Measurements from ENCODE around the gene SLC38A10. TPM values are rescaled to one million over a fixed set of nuclear protein-coding genes. Genes with fewer than 3 reads are reported as not detected.

Gene SLC38A10
- total RNA-seq, 1 donor from 2014 or later: 13.9 TPM

GRCh38 chr17:81218459-81218858 is 76.6 kb downstream of the SLC38A10 start:
- DNase-seq (ENCODE audit: low spot score in 2 of 2) (no peak), FAIRE-seq (no peak)

- no peak for FAIRE-seq
These were observed 77.6 kb downstream of the SLC38A10 start for GRCh38 chr17:81217491-81217890.

DNA sequence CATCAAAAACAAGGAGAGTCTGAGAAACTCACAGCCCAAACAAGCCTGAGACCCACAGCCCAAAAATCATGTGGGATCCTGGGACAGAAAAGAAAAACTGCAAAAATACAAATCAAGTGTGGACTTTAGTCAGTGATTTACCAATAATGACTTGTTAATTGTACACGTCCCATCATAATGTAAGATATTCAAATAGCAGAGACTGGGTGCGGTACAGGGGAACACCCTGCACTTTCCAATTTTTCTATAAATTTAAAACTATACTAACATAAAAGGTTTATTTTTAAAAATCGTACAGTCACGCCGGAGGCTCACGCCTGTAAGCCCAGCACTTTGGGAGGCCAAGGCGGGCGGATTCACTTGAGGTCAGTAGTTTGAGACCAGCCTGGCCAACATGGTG is 81.1 kb downstream of the SLC38A10 start:
- DNase-seq (ENCODE audit: low spot score in 2 of 2): no peak
- FAIRE-seq: no peak

More at GRCh38 chr17:81217491-81217890, 77.6 kb downstream of the SLC38A10 start:
- DNase-seq (ENCODE audit: low spot score in 2 of 2): no peak

DNA sequence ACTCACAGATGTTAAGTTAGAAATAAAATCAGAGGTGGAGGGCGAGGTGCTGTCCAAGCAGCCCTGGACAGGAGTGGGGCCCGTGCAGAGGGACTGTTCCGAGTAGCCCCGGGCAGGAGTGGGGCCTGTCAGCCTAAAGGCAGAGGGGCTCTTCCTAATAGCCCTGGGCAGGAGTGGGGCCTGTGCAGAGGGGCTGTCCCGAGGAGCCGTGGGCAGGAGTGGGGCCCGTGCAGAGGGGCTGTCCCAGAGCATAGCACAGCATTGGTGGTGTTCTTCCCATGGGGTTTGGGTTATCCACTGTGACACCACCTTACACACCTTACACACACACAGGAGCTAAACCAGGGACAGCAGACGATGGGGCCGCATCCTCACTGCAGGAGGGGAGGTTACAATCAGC is 82.7 kb downstream of the SLC38A10 start:
- no peak for DNase-seq (ENCODE audit: low spot score in 2 of 2)
- FAIRE-seq: no peak

DNA sequence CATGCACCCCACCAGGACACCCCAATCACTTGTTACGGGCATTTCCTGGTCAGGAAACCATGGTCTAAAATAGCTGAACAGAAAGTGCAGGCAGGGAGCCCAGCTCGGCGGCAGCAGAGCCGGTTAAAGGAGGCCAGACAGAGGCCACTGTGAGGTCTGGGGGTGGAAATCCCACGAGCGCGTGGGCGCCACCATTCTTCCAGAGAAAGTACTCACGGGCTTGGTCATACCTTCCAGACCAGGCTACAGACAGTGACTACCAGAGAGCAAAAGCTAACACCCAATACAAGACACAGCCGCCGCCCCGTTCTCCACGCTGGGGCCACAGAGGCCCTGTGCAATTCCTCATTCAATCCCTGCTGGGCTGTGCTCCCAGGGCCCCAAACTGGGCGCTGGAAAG is 84.2 kb downstream of the SLC38A10 start:
- DNase-seq (ENCODE audit: low spot score in 2 of 2) (no peak), FAIRE-seq (no peak)

DNA sequence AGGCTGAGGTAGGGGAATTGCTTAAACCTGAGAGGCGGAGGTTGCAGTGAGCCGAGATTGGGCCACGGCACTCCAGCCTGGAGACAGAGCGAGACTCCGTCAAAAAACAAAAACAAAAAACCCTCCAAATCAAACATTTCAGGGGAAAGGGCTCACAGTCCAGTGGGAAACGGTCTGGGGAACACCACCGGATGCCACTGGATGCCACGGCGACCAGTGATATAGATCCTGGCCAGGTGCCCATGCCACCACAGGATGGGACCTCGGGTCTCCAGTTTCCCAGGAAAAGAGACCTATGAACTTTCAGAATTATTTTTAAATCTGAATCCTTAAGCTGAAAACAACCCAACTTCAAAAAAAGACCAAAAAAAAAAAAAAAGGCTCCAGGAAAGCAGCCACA is 84.6 kb downstream of the SLC38A10 start:
- no peak for FAIRE-seq
- no peak for DNase-seq (ENCODE audit: low spot score in 2 of 2)

GRCh38 chr17:81209141-81209540 is 86.0 kb downstream of the SLC38A10 start:
- FAIRE-seq (no peak), DNase-seq (ENCODE audit: low spot score in 2 of 2) (no peak)

- DNase-seq (ENCODE audit: low spot score in 2 of 2) (no peak), FAIRE-seq (no peak)
These were observed 86.5 kb downstream of the SLC38A10 start for GRCh38 chr17:81208651-81209050.

DNA sequence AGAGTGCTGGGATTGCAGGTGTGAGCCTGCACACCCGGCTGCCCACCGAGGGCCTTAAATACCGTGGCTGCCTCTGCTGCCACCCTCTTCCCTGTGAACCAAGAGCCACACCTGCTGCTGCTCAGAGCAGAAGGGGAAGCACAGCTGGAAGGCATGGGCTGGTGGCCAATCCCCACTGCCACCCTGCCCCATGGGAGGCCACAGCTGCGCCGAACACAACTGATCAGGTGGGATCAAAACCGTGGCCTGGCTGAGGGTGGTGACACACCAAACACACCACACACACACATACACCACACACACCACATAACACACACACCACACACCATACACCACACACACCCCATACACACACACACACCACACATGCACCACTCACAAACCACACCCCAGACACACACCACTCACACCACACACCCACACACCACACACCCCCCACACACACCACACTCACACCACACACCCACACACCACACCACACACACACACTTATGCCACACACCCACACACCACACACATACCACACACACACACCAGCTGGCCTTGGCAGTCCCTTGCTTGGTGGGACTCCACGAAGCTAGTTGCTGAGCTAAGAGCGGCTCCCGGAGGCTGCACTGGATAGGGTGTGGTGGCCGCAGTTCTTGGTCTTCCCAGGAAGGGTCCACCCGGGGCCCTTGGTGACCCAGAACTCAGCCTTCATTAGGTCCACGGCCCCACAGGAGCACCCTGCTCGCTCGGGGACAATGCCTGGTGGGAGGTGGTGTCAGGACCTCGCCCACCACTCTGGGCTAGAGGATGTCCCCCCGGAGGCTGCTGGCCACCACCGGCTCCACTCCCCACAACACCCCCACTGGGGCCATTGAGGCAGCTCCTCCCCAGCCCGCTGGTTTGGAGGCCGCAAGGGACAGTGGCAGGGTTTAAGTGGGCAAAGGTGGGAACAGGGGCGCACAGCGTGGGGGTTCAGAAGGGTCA is 87.2 kb downstream of the SLC38A10 start:
- FAIRE-seq (no peak), DNase-seq (ENCODE audit: low spot score in 2 of 2) (no peak)

DNA sequence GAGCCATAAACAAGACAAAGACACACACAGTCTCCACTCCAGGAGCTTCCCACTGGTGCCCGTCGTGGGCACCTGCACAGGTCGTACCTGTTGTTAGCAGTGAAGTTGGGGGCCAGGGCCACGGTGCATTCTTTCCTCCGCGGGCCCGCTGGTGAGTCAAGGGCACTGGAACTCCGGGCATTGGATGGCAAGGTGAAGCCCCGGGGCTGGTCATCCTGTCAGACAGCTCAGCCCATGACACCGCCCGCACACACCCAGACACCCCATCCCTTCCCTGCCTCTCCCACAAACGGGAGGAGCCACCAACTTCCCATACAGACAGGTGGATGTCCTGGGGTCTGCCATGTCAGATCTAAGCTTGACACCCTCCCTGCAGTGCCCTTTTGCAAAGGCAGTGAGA is 88.5 kb downstream of the SLC38A10 start:
- DNase-seq (ENCODE audit: low spot score in 2 of 2) (no peak), FAIRE-seq (no peak)

DNA sequence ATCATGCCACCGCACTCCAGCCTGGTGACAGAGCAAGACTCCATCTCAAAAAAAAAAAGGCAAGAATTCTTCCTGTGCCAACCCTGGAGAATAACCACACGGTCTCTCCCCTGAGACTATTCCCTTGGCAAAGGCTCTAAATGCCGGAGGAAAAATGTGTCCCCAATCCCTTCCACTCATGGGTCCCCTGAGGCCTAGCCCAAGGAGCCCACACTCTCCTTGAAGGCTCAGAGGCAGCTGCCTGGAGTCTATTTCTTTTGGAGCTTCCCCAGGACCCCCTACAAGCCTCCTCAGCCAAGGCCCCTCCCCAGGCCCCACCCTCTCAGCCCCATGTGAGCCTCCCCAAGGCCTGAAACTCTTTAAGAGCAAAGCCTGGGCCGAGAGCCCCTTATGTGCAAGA is 88.9 kb downstream of the SLC38A10 start:
- no peak for FAIRE-seq
- no peak for DNase-seq (ENCODE audit: low spot score in 2 of 2)

DNA sequence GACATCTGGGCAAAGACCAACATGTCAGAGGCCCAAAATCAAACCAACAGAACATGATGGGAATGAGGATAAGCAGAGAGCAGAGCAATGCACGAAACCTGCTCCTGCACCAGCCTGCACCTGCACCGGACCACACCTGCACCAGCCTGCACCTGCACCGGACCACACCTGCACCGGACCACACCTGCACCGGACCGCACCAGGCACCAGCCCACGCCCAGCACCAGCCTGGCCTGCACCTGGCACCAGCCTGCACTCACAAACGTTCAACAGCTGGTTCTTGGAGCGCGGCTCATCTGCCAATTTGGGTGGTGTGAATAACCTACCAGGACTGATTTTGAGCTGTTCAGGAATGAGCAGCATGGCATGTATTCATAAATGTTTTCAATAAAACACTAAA is 90.5 kb downstream of the SLC38A10 start:
- no peak for DNase-seq (ENCODE audit: low spot score in 2 of 2)
- no peak for FAIRE-seq

DNA sequence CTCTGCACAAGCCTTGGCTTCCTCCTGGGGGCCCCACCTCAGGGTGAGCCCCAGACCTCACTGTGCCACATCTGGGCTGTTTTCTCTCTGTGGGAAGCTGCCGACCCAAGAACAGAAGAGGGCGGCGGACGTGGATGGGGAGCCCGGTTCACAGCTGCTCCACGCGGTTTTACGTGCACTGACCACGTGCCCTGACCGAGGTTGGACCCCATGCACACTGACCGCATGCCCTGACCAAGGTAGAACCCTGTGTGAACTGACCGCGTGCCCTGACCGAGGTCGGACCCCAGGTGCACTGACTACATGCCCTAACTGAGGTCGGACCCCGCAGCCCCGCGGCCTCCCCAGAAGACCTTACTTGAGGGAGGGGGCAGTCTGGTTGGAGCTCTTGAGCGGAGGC is 92.0 kb downstream of the SLC38A10 start:
- FAIRE-seq: no peak
- DNase-seq (ENCODE audit: low spot score in 2 of 2): no peak

- DNase-seq (ENCODE audit: low spot score in 2 of 2) (no peak), FAIRE-seq (no peak)
These were observed 92.8 kb downstream of the SLC38A10 start for GRCh38 chr17:81202318-81202717.

DNA sequence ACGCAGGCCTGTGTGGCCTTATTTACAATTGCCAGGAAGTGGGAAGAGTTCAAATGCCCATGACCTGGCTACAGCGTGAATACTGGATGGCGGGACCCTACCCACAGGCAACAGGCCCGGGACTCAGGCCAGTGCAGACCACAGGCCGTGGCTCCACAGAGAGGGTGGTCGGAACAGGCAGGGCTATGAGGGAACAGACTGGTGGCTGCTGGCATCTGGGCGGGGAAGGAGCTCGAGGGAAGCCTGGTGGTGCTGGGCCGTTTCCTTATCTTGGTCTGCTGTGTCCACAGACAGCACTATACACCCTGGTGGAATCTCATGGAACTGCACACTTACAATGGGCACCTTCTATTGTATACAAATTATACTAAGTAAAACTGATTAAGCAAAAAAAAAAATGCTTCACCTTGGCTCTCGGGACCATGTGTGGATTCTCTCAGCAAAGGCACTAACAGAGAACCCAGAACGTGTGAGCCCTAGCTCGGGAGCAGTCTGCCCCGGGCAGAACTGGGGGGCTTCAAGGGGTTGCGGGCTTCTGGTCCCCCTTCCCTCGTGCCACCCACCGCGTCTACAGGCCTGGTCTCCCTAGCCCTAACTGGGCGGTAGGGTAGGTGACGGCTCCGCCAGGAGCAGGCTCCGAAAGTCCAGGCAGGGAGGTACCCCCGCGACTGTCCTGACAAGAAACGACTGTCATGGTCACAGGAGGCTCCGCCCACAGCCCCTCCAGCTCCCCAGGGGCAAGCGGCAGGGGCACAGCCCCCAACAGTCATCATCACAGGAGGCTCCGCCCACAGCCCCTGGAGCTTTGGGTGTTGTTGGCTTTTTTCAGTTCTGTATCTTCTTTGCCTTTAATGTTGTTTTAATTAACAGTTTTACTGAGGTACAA is 94.2 kb downstream of the SLC38A10 start:
- FAIRE-seq (no peak), DNase-seq (ENCODE audit: low spot score in 2 of 2) (peak; percentile 81 to 89)

- DNase-seq (ENCODE audit: low spot score in 2 of 2) (no peak), FAIRE-seq (no peak)
These were observed 94.9 kb downstream of the SLC38A10 start for GRCh38 chr17:81200201-81200600.

GRCh38 chr17:81199482-81199830 is 95.7 kb downstream of the SLC38A10 start:
- DNase-seq (ENCODE audit: low spot score in 2 of 2): no peak
- no peak for FAIRE-seq

DNA sequence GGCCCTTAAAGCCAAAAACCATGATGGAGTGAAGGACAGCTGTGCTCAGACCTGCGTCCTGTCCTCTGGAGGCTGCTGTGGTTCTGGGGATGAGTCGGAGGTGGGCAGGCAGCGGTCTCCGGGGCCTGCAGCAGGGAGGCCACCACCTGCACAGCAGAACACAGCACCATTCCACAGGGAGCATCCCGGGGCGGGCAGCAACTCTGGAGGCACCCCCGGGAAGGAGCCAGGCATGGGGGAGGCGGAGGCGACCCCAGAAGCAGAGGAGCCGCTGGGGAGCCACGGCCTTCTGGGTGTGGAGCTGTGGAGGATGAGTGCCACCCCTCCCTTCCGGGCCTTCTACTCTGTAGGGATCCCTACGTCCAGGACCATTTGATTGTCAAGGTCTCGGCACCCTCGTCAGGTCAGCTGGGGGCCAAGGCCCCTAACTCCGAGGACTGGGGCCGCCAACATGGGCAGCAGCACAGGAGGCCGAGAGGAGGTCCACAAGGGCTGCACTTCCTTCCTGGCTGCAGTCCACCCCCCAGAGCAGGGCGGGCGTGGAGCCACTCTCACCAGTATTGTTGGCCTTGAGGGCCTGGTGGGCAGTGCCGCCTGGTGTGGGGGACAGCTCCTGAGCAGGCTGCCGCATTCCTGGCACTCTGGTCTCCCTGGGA is 96.2 kb downstream of the SLC38A10 start:
- no peak for FAIRE-seq
- DNase-seq (ENCODE audit: low spot score in 2 of 2): no peak

- DNase-seq (ENCODE audit: low spot score in 2 of 2) (no peak), FAIRE-seq (no peak)
These were observed 97.1 kb downstream of the SLC38A10 start for GRCh38 chr17:81197831-81198490.

DNA sequence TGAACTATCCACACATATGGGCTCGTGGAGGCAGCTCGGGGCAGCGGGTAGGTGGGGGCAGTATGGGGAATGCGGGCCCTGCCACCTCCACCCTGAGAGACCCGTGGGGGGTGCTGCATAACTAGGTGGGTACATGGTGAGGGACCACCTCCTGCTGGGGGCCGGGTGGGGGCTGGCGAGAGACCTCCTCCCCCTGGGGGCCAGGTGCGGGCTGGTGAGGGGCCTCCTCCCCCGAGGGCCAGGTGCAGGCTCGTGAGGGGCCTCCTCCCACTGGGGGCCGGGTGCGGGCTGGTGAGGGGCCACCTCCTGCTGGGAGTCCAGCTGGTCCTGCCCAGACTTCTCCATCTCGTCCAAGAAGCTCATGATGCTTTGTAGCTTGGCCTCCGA is 97.7 kb downstream of the SLC38A10 start:
- FAIRE-seq: no peak
- no peak for DNase-seq (ENCODE audit: low spot score in 2 of 2)
